Naive thymus-derived CD4-positive, alpha-beta T cell (primary cell): Measurements from ENCODE around the gene MIAT. TPM values are rescaled to one million over a fixed set of nuclear protein-coding genes. Genes with fewer than 3 reads are reported as not detected.

Source experiments
- ATAC-seq: fragments of 150-1000 bp; cut with Tn5 transposase; 2 replicates; pipeline ENCODE4 v1.10.0; 2021; ENCODE audit warnings: mild to moderate bottlenecking, moderate library complexity
- CTCF ChIA-PET: fragments of 350-600 bp; sonication (Branson Sonifier 250); formaldehyde crosslinking; loops from one replicate; lab custom pipeline; 2021; ENCODE audit warnings: antibody characterized with exemption; lab: Charles Lee
- POLR2A ChIA-PET: fragments of 350-600 bp; sonication (Branson Sonifier 250); formaldehyde crosslinking; loops from one replicate; lab custom pipeline; 2021; ENCODE audit warnings: antibody characterized with exemption, inconsistent platforms; lab: Charles Lee
- DNase-seq, 9 donors: peaks; one replicate each; pipeline versions ENCODE4 v3.0.0 to v3.0.0-alpha.2; 2020 to 2022; ENCODE audit warnings: mixed read lengths in 1 of 9
- H3K27ac ChIP-seq: one replicate; pipeline ENCODE4 v1.7.0; 2013; ENCODE audit warnings: mild to moderate bottlenecking, low read depth, low read length, moderate library complexity
- H3K27me3 ChIP-seq, 2 donors: one replicate each; pipeline ENCODE4 v1.7.0; 2013; ENCODE audit warnings: low read length in 2 of 2, mild to moderate bottlenecking in 2 of 2, moderate library complexity in 2 of 2; ENCODE audit not compliant: control insufficient read depth in 2 of 2, insufficient read depth in 2 of 2
- H3K36me3 ChIP-seq, 3 experiments: 1 replicate in 2 of 3; 2 replicates in 1 of 3; pipeline ENCODE4 v1.7.0; 2013; ENCODE audit warnings: low read length in 3 of 3, mild to moderate bottlenecking in 3 of 3, moderate library complexity in 1 of 3; ENCODE audit not compliant: insufficient read depth in 3 of 3, control insufficient read depth in 2 of 3
- H3K4me1 ChIP-seq, 2 donors: one replicate each; pipeline ENCODE4 v1.7.0; 2013; ENCODE audit warnings: low read length in 2 of 2, mild to moderate bottlenecking in 2 of 2, moderate library complexity in 1 of 2; ENCODE audit not compliant: control insufficient read depth in 2 of 2, insufficient read depth in 2 of 2
- H3K4me3 ChIP-seq: 2 replicates; pipeline ENCODE4 v1.7.0; 2013; ENCODE audit warnings: mild to moderate bottlenecking, low read length
- H3K9me3 ChIP-seq, 3 experiments: 1 replicate in 2 of 3; 2 replicates in 1 of 3; pipeline ENCODE4 v1.7.0; 2013; ENCODE audit warnings: low read length in 3 of 3; ENCODE audit not compliant: control insufficient read depth in 2 of 3
- H3K27ac Mint-ChIP-seq, 9 donors: one replicate each; pipeline ENCODE4 v1.8.0; 2020 to 2022; ENCODE audit warnings: mixed read lengths in 9 of 9, mild to moderate bottlenecking in 8 of 9, moderate library complexity in 5 of 9, inconsistent platforms in 2 of 9
- H3K27me3 Mint-ChIP-seq, 5 donors: one replicate each; pipeline ENCODE4 v1.8.0; 2021 to 2022; ENCODE audit warnings: mixed read lengths in 5 of 5, mild to moderate bottlenecking in 1 of 5
- H3K36me3 Mint-ChIP-seq, 5 donors: one replicate each; pipeline ENCODE4 v1.8.0; 2020 to 2022; ENCODE audit warnings: mixed read lengths in 5 of 5, mild to moderate bottlenecking in 3 of 5, inconsistent platforms in 1 of 5
- H3K4me1 Mint-ChIP-seq, 7 donors: one replicate each; pipeline ENCODE4 v1.8.0; 2020 to 2022; ENCODE audit warnings: mixed read lengths in 7 of 7, mild to moderate bottlenecking in 3 of 7, inconsistent platforms in 1 of 7
- H3K4me3 Mint-ChIP-seq, 10 donors: one replicate each; pipeline ENCODE4 v1.8.0; 2020 to 2022; ENCODE audit warnings: mild to moderate bottlenecking in 10 of 10, mixed read lengths in 10 of 10, moderate library complexity in 6 of 10, inconsistent platforms in 2 of 10
- H3K9me3 Mint-ChIP-seq, 11 donors: one replicate each; pipeline ENCODE4 v1.8.0; 2020 to 2022; ENCODE audit warnings: mixed read lengths in 11 of 11, mild to moderate bottlenecking in 4 of 11, inconsistent platforms in 1 of 11, moderate library complexity in 1 of 11
- intact Hi-C, 2 donors: fragments of 100-400 bp; cut with micrococcal nuclease; formaldehyde crosslinking; loops; one replicate each; pipeline ENCODE4 v1.15.1; 2023
- polyA plus RNA-seq, 2 donors: library from polyadenylated mRNA; unstranded; fragments of 300-500 nt; fragmentation: Illumina TruSeq; gene quantifications; one replicate each; pipeline ENCODE4 v1.2.3, GENCODE V29; 2021
- total RNA-seq, 6 experiments: library from RNA in 5 of 6; stranded (reverse) in 5 of 6; gene quantifications; 1 replicate in 5 of 6; 2 replicates in 1 of 6; pipeline ENCODE4 v1.2.3 and lab custom pipeline; 2021 to 2026

MIAT gene
- total and polyA plus RNA-seq, 7 experiments from 2014 or later, result 0.05 to 156 (median 35.8) TPM

- POLR2A ChIA-PET, result interaction anchor here (0.6 kb wide), 1 partner anchor 86 kb away, joined by 3 read pairs; no protein-coding TSS in a partner anchor
- Mint-ChIP-seq H3K27ac (peak overlapping the region in 5 of 9 donors; percentile 20 to 100 (median 70)), H3K9me3 (peaks cover 0 to 4% (median 0%) of the 10 kb centered on the region in 11 donors), H3K4me1 (peaks cover 41 to 76% (median 59%) of the 10 kb centered on the region in 7 donors), H3K27me3 (peaks cover 0 to 5% (median 0%) of the 10 kb centered on the region in 5 donors), H3K36me3 (peaks cover 0 to 30% (median 0%) of the 10 kb centered on the region in 5 donors), H3K4me3 (peak overlapping the region in 1 of 10 donors; percentile 58)
- Histone ChIP-seq H3K36me3 (no peaks in the 10 kb centered on the region), H3K4me1 (peaks cover 46 to 49% of the 10 kb centered on the region in 2 donors), H3K4me3 (no peak overlapping the region), H3K27me3 (no peaks in the 10 kb centered on the region), H3K27ac (no peak overlapping the region), H3K9me3 (no peaks in the 10 kb centered on the region)
- intact Hi-C loops, result no loop called here
- CTCF ChIA-PET, result no interaction called here
- no peak for DNase-seq
- ATAC-seq, result no peak
Measured at GRCh38 chr22:26669060-26669481, 11.7 kb downstream of the MIAT start.

GRCh38 chr22:26670459-26670858 is 13.1 kb downstream of the MIAT start:
- peaks cover 48 to 76% (median 69%) of the 10 kb centered on the region in 7 donors for H3K4me1 Mint-ChIP-seq
- ATAC-seq (no peak), DNase-seq (no peak)
- H3K27ac ChIP-seq, result peak overlapping the region; percentile 93
- no peaks in the 10 kb centered on the region for H3K9me3 ChIP-seq
- no peaks in the 10 kb centered on the region for H3K27me3 ChIP-seq
- H3K4me3 Mint-ChIP-seq, result peak overlapping the region; percentile 56 to 97 (median 94)
- H3K36me3 ChIP-seq, result no peaks in the 10 kb centered on the region
- H3K27ac Mint-ChIP-seq, result peak overlapping the region; percentile 95 to 100 (median 99)
- ChIA-PET CTCF (interaction anchor here (0.6 to 0.7 kb wide), 3 partner anchors 10 to 78 kb away, joined by 3 to 6 read pairs (median 3); no protein-coding TSS in a partner anchor), POLR2A (interaction anchor here (0.6 to 3.5 kb wide), 4 partner anchors 10 to 159 kb away, joined by 4 to 26 read pairs (median 4); partner anchors contain the start of gene TFIP11)
- peaks cover 0 to 5% (median 0%) of the 10 kb centered on the region in 5 donors for H3K27me3 Mint-ChIP-seq
- H3K4me1 ChIP-seq, result peaks cover 51 to 55% of the 10 kb centered on the region in 2 donors
- H3K4me3 ChIP-seq, result peak overlapping the region; percentile 63
- H3K9me3 Mint-ChIP-seq, result peaks cover 0 to 4% (median 0%) of the 10 kb centered on the region in 11 donors
- intact Hi-C loops, result loop anchor here (5.0 to 10.0 kb wide), 3 partner anchors 308 to 1774 kb away; no protein-coding TSS in a partner anchor
- peaks cover 0 to 37% (median 10%) of the 10 kb centered on the region in 5 donors for H3K36me3 Mint-ChIP-seq

GRCh38 chr22:26671317-26672059 is 14.1 kb downstream of the MIAT start:
- POLR2A ChIA-PET, result interaction anchor here (0.6 to 6.0 kb wide), 6 partner anchors 11 to 1247 kb away, joined by 4 to 54 read pairs (median 6); partner anchors contain the start of genes HPS4, MIAT, PITPNB and SRRD
- Mint-ChIP-seq H3K27ac (peak overlapping the region; percentile 95 to 100 (median 99)), H3K4me3 (peak overlapping the region; percentile 88 to 98 (median 97)), H3K9me3 (peaks cover 0 to 4% (median 0%) of the 10 kb centered on the region in 11 donors), H3K27me3 (peaks cover 0 to 5% (median 0%) of the 10 kb centered on the region in 5 donors), H3K4me1 (peaks cover 56 to 81% (median 76%) of the 10 kb centered on the region in 7 donors), H3K36me3 (peaks cover 0 to 46% (median 11%) of the 10 kb centered on the region in 5 donors)
- Histone ChIP-seq H3K4me1 (peaks cover 56 to 64% of the 10 kb centered on the region in 2 donors), H3K27ac (peak overlapping the region; percentile 93), H3K36me3 (peaks cover 0 to 3% (median 0%) of the 10 kb centered on the region in 3 experiments), H3K4me3 (peak overlapping the region; percentile 63), H3K27me3 (no peaks in the 10 kb centered on the region), H3K9me3 (no peaks in the 10 kb centered on the region)
- peak; percentile 43 to 63 (median 57) for DNase-seq
- peak; percentile 23 for ATAC-seq
- CTCF ChIA-PET, result no interaction called here
- intact Hi-C loops, result loop anchor here (1.0 to 10.0 kb wide), 15 partner anchors 14 to 1773 kb away; partner anchors contain the start of genes HPS4 (in 2 of the 2), MIAT (in 2 of the 2), SRRD (in 2 of the 2) and TFIP11 (in 2 of the 2)

GRCh38 chr22:26672060-26672471 is 14.7 kb downstream of the MIAT start:
- H3K4me1 ChIP-seq, result peaks cover 59 to 64% of the 10 kb centered on the region in 2 donors
- CTCF ChIA-PET, result interaction anchor here (1.0 kb wide), 2 partner anchors 20 to 189 kb away, joined by 3 to 4 read pairs; partner anchors contain the start of genes HPS4 and SRRD
- peak overlapping the region; percentile 93 for H3K27ac ChIP-seq
- DNase-seq (peak in 2 of 9 donors; percentile 26 to 39), ATAC-seq (peak; percentile 35)
- POLR2A ChIA-PET, result interaction anchor here (0.6 to 6.0 kb wide), 9 partner anchors 11 to 1247 kb away, joined by 3 to 54 read pairs (median 5); partner anchors contain the start of genes HPS4, MIAT, PITPNB and SRRD
- peaks cover 0 to 4% (median 0%) of the 10 kb centered on the region in 11 donors for H3K9me3 Mint-ChIP-seq
- peaks cover 58 to 83% (median 78%) of the 10 kb centered on the region in 7 donors for H3K4me1 Mint-ChIP-seq
- H3K4me3 Mint-ChIP-seq, result peak overlapping the region; percentile 88 to 98 (median 97)
- no peaks in the 10 kb centered on the region for H3K27me3 ChIP-seq
- intact Hi-C loops, result loop anchor here (1.0 to 10.0 kb wide), 15 partner anchors 15 to 1773 kb away; partner anchors contain the start of genes HPS4 (in 2 of the 2), MIAT (in 2 of the 2), SRRD (in 2 of the 2) and TFIP11 (in 2 of the 2)
- no peaks in the 10 kb centered on the region for H3K9me3 ChIP-seq
- peak overlapping the region; percentile 95 to 100 (median 99) for H3K27ac Mint-ChIP-seq
- H3K27me3 Mint-ChIP-seq, result peaks cover 0 to 5% (median 0%) of the 10 kb centered on the region in 5 donors
- peak overlapping the region; percentile 63 for H3K4me3 ChIP-seq
- peaks cover 0 to 46% (median 11%) of the 10 kb centered on the region in 5 donors for H3K36me3 Mint-ChIP-seq
- peaks cover 0 to 3% (median 0%) of the 10 kb centered on the region in 3 experiments for H3K36me3 ChIP-seq

GRCh38 chr22:26672590-26673468 is 15.4 kb downstream of the MIAT start:
- ATAC-seq (peak; percentile 86), DNase-seq (peak; percentile 74 to 95 (median 92))
- Mint-ChIP-seq H3K27me3 (peaks cover 0 to 5% (median 0%) of the 10 kb centered on the region in 5 donors), H3K36me3 (peaks cover 0 to 44% (median 13%) of the 10 kb centered on the region in 5 donors), H3K4me1 (peaks cover 63 to 90% (median 83%) of the 10 kb centered on the region in 7 donors), H3K27ac (peak overlapping the region; percentile 95 to 100 (median 99)), H3K4me3 (peak overlapping the region; percentile 88 to 98 (median 97)), H3K9me3 (peaks cover 0 to 4% (median 0%) of the 10 kb centered on the region in 11 donors)
- POLR2A ChIA-PET, result interaction anchor here (0.7 to 6.0 kb wide), 12 partner anchors 8 to 1246 kb away, joined by 3 to 54 read pairs (median 5); partner anchors contain the start of genes HPS4, MIAT, PITPNB and SRRD
- intact Hi-C loops, result loop anchor here (1.0 to 10.0 kb wide), 15 partner anchors 16 to 1772 kb away; partner anchors contain the start of genes HPS4 (in 2 of the 2), MIAT (in 2 of the 2), SRRD (in 2 of the 2) and TFIP11 (in 2 of the 2)
- Histone ChIP-seq H3K27ac (peak overlapping the region; percentile 93), H3K4me1 (peaks cover 64 to 71% of the 10 kb centered on the region in 2 donors), H3K27me3 (no peaks in the 10 kb centered on the region), H3K36me3 (peaks cover 0 to 3% (median 0%) of the 10 kb centered on the region in 3 experiments), H3K9me3 (no peaks in the 10 kb centered on the region), H3K4me3 (peak overlapping the region; percentile 90)
- CTCF ChIA-PET, result interaction anchor here (1.0 to 2.7 kb wide), 4 partner anchors 8 to 194 kb away, joined by 3 to 9 read pairs (median 4); partner anchors contain the start of genes HPS4 and SRRD
